ENCODE results near the gene FRAT2.

- no peak for TF ChIP-seq CTCF (conservative IDR thresholded peaks at IDR 0.05; ENCODE audit: low read length)
- no peak for TF ChIP-seq EZH2phosphoT487 (IDR thresholded peaks at IDR 0.05; ENCODE audit: borderline replicate concordance)
Observed at GRCh38 chr10:97373456-97373855, 38.9 kb upstream of the FRAT2 start.
